HepG2 (cell line): ENCODE data around the gene OTUD1. TPM values are rescaled to one million over a fixed set of nuclear protein-coding genes. Genes with fewer than 3 reads are reported as not detected.

Experiments
- ARNT ChIP-seq: fragments of 450-650 bp; IDR thresholded peaks from 2 replicates; pipeline ENCODE4 v1.6.1; 2017
- ATF2 ChIP-seq: sonication (generic); formaldehyde crosslinking; IDR thresholded peaks from 2 replicates; pipeline ENCODE4 v1.4.0; 2020; ENCODE audit warnings: missing genetic modification reagents
- ATF7-NPFF ChIP-seq: sonication (generic); formaldehyde crosslinking; IDR thresholded peaks from 2 replicates; pipeline ENCODE4 v1.8.1; 2023; ENCODE audit warnings: mild to moderate bottlenecking, low read depth, missing genetic modification reagents, moderate library complexity
- BHLHE40 ChIP-seq: IDR thresholded peaks from 2 replicates; pipeline ENCODE4 v1.6.1; 2011; ENCODE audit warnings: low read length, improper control_type of control experiment
- CHD4 ChIP-seq: fragments of 200-600 bp; sonication (generic); IDR thresholded peaks from 2 replicates; pipeline ENCODE4 v1.7.0; 2017; ENCODE audit warnings: mild to moderate bottlenecking, low read length, borderline replicate concordance
- ERF ChIP-seq: IDR thresholded peaks from 2 replicates; pipeline ENCODE4 v1.6.1; 2018; ENCODE audit warnings: missing biosample characterization, missing genetic modification reagents
- ETS1 ChIP-seq: sonication (generic); formaldehyde crosslinking; IDR thresholded peaks from 2 replicates; pipeline ENCODE4 v1.4.0; 2020; ENCODE audit warnings: missing genetic modification reagents
- HMGXB4 ChIP-seq, 2 experiments: sonication (generic) in 1 of 2; formaldehyde crosslinking in 1 of 2; IDR thresholded peaks; 2 replicates each; pipeline versions ENCODE4 v1.4.0 to v1.6.1; 2018 to 2020; ENCODE audit warnings: missing genetic modification reagents in 2 of 2, borderline replicate concordance in 1 of 2, low read depth in 1 of 2, mild to moderate bottlenecking in 1 of 2, missing biosample characterization in 1 of 2
- HOMEZ ChIP-seq: IDR thresholded peaks from 2 replicates; pipeline ENCODE4 v1.6.1; 2016; ENCODE audit warnings: low read depth
- KDM1A ChIP-seq: IDR thresholded peaks from 2 replicates; pipeline ENCODE4 v1.6.1; 2016; ENCODE audit warnings: missing compliant biosample characterization
- MAX ChIP-seq: IDR thresholded peaks from 2 replicates; pipeline ENCODE4 v1.6.1; 2012; ENCODE audit warnings: inconsistent platforms
- NFIB ChIP-seq: sonication (generic); formaldehyde crosslinking; IDR thresholded peaks from 2 replicates; pipeline ENCODE4 v1.9.0; 2021; ENCODE audit warnings: missing genetic modification reagents, mild to moderate bottlenecking, borderline replicate concordance
- NFRKB ChIP-seq: fragments of 450-650 bp; IDR thresholded peaks from 2 replicates; pipeline ENCODE4 v1.6.1; 2017
- NRL ChIP-seq: sonication (generic); formaldehyde crosslinking; IDR thresholded peaks from 2 replicates; pipeline ENCODE4 v1.5.0; 2020; ENCODE audit warnings: missing genetic modification reagents, mild to moderate bottlenecking, moderate library complexity, borderline replicate concordance
- PHF20 ChIP-seq: sonication (generic); formaldehyde crosslinking; IDR thresholded peaks from 2 replicates; pipeline ENCODE4 v1.5.0; 2020; ENCODE audit warnings: mild to moderate bottlenecking, missing genetic modification reagents
- POLR2AphosphoS5 ChIP-seq: IDR thresholded peaks from 2 replicates; pipeline ENCODE4 v1.6.1; 2012; ENCODE audit warnings: low read depth, low read length
- RBFOX2 ChIP-seq: fragments of 200-400 bp; formaldehyde crosslinking; IDR thresholded peaks from 2 replicates; pipeline ENCODE4 v1.6.1; 2017; ENCODE audit warnings: low read depth, mild to moderate bottlenecking, low read length
- TSC22D2 ChIP-seq: sonication (generic); formaldehyde crosslinking; IDR thresholded peaks from 2 replicates; pipeline ENCODE4 v1.5.1; 2020; ENCODE audit warnings: missing genetic modification reagents, mild to moderate bottlenecking, borderline replicate concordance
- ZBTB14 ChIP-seq: sonication (generic); formaldehyde crosslinking; IDR thresholded peaks from 2 replicates; pipeline ENCODE4 v1.4.0; 2020; ENCODE audit warnings: missing genetic modification reagents
- ZNF337 ChIP-seq: sonication (generic); formaldehyde crosslinking; IDR thresholded peaks from 2 replicates; pipeline ENCODE4 v1.5.1; 2020; ENCODE audit warnings: missing genetic modification reagents, low read depth, mild to moderate bottlenecking, borderline replicate concordance
- ZNF33A ChIP-seq: sonication (generic); formaldehyde crosslinking; IDR thresholded peaks from 2 replicates; pipeline ENCODE4 v1.5.1; 2020; ENCODE audit warnings: missing genetic modification reagents, mild to moderate bottlenecking, moderate library complexity, borderline replicate concordance
- ZNF629 ChIP-seq: sonication (generic); formaldehyde crosslinking; conservative IDR thresholded peaks from 2 replicates; pipeline ENCODE4 v1.5.0; 2020; ENCODE audit warnings: missing genetic modification reagents
- polyA plus RNA-seq, 8 experiments: library from polyadenylated mRNA; depleted of rRNA in 3 of 8; stranded (reverse) in 7 of 8; unstranded in 1 of 8; fragments of >200 nt; fragmentation: Illumina TruSeq in 4 of 8; extraction: Trizol in 4 of 8; gene quantifications; 2 replicates each; pipeline versions ENCODE4 v1.2.1 to v1.2.3, GENCODE V29; 2011 to 2016; ENCODE audit warnings: low read depth in 4 of 8, missing spikeins in 1 of 8, mixed read lengths in 1 of 8; ENCODE audit not compliant: insufficient read depth in 1 of 8
- total RNA-seq, 5 experiments: library from RNA; depleted of rRNA; stranded (reverse); fragments of >200 nt; fragmentation: Illumina TruSeq; extraction: Trizol; gene quantifications; 2 replicates each; pipeline ENCODE4 v1.2.3, GENCODE V29; 2016; ENCODE audit warnings: low read depth in 1 of 5

The OTUD1 gene
- total and polyA plus RNA-seq, 2 of the 13 experiments (the other 11 are each of a cell fraction or from before 2014, with no cell fraction given), result 1.2 to 1.4 TPM

GRCh38 chr10:23438547-23439451 is at the start of gene OTUD1 (continued):
- TF ChIP-seq ZNF337 (no peak), ARNT (no peak), ERF (CRISPR knock-in tag) (peak; percentile 41; the same call in 1 of the 2 replicates), MAX (peak; percentile 80), NFIB (CRISPR knock-in tag) (no peak), KDM1A (CRISPR knock-in tag) (no peak), ETS1 (CRISPR knock-in tag) (no peak), ATF2 (CRISPR knock-in tag) (no peak), ATF7-NPFF (CRISPR knock-in tag) (peak; percentile 67), NFRKB (no peak), CHD4 (no peak), NRL (CRISPR knock-in tag) (no peak), RBFOX2 (peak; percentile 70), ZBTB14 (CRISPR knock-in tag) (peak; percentile 84), ZNF33A (CRISPR knock-in tag) (no peak), POLR2AphosphoS5 (0 out of 2 replicates have a peak, but pooled peaks have one; percentile 35), BHLHE40 (peak; percentile 64), PHF20 (no peak; the same call in 1 of the 2 replicates), TSC22D2 (CRISPR knock-in tag) (no peak), HMGXB4 (CRISPR knock-in tag; IDR thresholded peaks at IDR 0.05; ENCODE audit: borderline replicate concordance in 1 of 2, low read depth in 1 of 2) (peak in 1 of 2 experiments; percentile 24; a peak in 1 of 4 replicates), ZNF629 (CRISPR knock-in tag) (no peak), HOMEZ (no peak)
